Measurements from ENCODE around the gene GPR45.
A peak's percentile ranks its signal among the peaks of the same experiment; 100 is the strongest.
"Not testable (repeated sequence)": the region's sequence is repeated elsewhere in the genome, so short reads cannot be mapped to it uniquely, and the experiment has no call there.

The GPR45 gene

GRCh38 chr2:105241443-105241842 is at the start of gene GPR45:
GPR45 (plus strand) TSS chr2:105241743; CDS start chr2:105241859, 116 bp downstream.
- no peak for DNase-seq

- DNase-seq = no peak
Measured at GRCh38 chr2:105194022-105194675, 47.4 kb upstream of the GPR45 start.

GRCh38 chr2:105196651-105197050 is 44.9 kb upstream of the GPR45 start:
- no peak for DNase-seq

- no peak for DNase-seq
Measured at GRCh38 chr2:105215586-105216192, 25.9 kb upstream of the GPR45 start.

GRCh38 chr2:105220604-105221003 is 20.9 kb upstream of the GPR45 start:
- DNase-seq = no peak

- no peak for DNase-seq
Measured at GRCh38 chr2:105224444-105224843, 17.1 kb upstream of the GPR45 start.

GRCh38 chr2:105231232-105231619 is 10.3 kb upstream of the GPR45 start:
- DNase-seq = no peak

- DNase-seq = peak; percentile 77 to 81
Measured at GRCh38 chr2:105235388-105236059, 6.0 kb upstream of the GPR45 start.

GRCh38 chr2:105236060-105236424 is 5.5 kb upstream of the GPR45 start:
- no peak for DNase-seq

GRCh38 chr2:105237045-105237765 is 4.3 kb upstream of the GPR45 start:
- DNase-seq = no peak

- DNase-seq = no peak
Measured at GRCh38 chr2:105238664-105239240, 2.8 kb upstream of the GPR45 start.

- DNase-seq = no peak
Measured at GRCh38 chr2:105239924-105240323, 1.6 kb upstream of the GPR45 start.

- no peak for DNase-seq
Measured at GRCh38 chr2:105242286-105242993, 897 bp downstream of the GPR45 start.

- DNase-seq = no peak
Measured at GRCh38 chr2:105243961-105244360, 2.4 kb downstream of the GPR45 start.

GRCh38 chr2:105244451-105244850 is 2.9 kb downstream of the GPR45 start:
- no peak for DNase-seq

GRCh38 chr2:105248316-105249070 is 7.0 kb downstream of the GPR45 start:
- DNase-seq = no peak

GRCh38 chr2:105249181-105249580 is 7.6 kb downstream of the GPR45 start:
- no peak for DNase-seq

- no peak for DNase-seq
Measured at GRCh38 chr2:105249891-105250290, 8.3 kb downstream of the GPR45 start.

GRCh38 chr2:105251016-105251648 is 9.6 kb downstream of the GPR45 start:
- DNase-seq = not testable (repeated sequence)

- no peak for DNase-seq
Measured at GRCh38 chr2:105252271-105252670, 10.7 kb downstream of the GPR45 start.

GRCh38 chr2:105254531-105255210 is 13.1 kb downstream of the GPR45 start:
- no peak for DNase-seq

All from activated CD4-positive, alpha-beta T cell treated with anti-CD3 and anti-CD28 coated beads, Interleukin-2, amount 50 U/mL, for 48 hours (primary cell).